HG02759 (cell line): ENCODE measurements around the gene SLC44A3.

Experiments
- ATAC-seq: cut with Tn5 transposase; IDR thresholded peaks from one replicate; pipeline ENCODE4 v1.9.1; 2021; ENCODE audit warnings: mild to moderate bottlenecking, moderate library complexity; ENCODE audit not compliant: unreplicated experiment

The SLC44A3 gene

DNA sequence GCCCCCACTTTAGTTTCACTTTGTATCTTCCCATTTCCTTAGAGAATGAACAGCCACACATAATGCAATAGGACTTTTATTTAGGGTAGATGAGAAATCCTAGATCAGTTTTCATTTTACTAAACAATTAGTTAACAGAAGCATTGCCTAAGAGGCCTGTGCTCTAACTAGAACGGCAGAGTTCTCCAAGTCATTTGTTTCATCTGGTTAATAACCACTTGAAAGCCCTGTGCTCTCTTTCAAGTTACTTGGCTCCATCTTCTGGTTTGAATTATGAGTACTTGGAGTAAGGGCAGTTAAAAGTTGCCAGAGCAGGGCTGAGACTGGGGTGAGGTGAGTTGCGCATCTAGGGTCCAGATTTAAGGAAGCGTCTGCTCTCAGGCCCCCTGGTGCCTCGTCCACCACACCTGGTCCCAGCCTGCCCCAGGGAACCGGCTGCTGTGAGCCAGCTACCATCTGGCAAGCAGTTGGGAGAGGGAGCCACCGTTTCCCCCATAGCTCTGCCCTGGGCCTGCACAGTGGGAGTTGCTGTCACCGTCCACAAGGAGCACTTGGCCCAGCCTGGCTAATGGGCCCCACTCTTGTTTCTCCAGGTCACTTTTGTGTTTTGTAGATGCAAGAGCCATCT, 18.1 kb upstream of the SLC44A3 start:
- ATAC-seq: peak; percentile 79

DNA sequence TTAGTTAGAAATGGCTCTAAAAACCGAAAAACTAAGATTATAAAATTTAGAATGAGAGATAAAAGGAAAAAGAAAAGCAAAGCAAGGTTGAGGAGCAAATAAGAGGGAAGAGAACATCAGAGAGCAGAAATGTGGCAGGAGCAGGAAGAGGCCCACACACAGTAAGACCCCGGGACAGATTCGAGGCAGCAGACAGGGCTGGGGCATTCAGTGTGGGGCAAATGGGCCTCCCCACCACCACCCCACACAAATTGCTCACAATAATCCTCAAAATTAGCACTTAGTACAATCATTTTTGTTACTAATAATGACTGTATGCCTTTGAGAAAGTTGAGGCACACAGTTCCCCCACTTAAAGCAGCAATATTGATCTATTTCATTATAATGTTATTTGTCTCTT, 17.1 kb upstream of the SLC44A3 start:
- ATAC-seq: no peak

DNA sequence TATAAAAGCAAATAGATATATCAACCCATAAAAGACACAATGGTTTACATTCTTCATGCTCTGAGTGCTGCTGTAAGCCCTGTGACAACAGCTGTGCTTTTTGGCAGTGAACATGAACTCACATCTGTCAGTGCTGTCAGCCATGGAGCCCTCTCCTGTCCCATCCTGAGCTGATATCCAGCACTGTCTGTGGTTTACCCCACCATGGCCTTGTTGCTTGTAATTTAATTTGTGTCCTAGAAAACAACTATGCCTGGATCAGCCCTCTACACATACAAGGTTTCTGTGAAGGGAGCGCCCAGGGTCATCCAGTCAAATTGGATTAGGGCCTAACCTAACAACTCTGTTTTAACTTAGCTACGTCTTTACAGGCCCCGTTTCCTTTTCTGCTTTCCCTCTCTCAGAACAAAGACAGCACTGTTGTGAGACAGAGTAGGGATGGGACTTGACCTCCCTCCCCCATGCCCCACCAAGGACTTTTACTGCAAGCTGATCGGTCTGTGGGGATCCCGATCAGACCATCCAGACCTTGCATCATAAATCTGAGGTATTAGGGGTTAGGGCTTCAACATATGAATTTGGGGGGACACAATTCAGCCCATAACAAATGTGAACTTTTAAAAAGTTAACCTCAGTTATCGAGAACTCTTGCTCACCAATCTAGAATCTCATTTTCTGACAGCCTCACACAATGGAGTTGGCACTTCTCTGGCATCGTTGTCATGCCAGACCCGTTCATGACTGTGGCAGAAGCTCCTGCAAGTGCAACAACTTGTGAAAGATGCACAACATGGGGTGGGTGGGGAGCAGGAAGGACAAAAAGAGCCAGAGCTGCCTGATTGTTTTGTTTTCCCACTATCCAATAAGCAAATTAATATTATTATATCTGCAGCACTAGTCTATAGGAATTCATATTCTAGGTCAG, 16.4 kb upstream of the SLC44A3 start:
- no peak for ATAC-seq

DNA sequence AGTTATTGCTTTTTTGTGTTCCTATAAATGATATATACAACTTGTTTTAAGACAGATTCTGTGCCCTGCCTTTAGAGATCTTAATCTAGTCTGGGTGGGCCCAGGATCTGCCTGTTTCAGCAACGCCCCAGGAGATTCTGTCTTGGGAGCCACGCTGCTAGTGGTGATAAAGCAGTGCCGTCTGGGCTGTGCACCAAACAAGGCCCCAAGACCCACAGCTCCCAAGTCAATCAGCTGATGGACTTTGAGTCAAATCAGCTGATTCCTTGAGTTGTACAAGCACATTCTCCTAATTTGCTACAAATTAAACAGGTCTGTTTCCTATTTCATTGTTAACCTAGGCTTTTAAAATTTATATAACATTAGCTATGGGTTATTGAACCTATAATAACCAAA, 15.7 kb upstream of the SLC44A3 start:
- no peak for ATAC-seq

DNA sequence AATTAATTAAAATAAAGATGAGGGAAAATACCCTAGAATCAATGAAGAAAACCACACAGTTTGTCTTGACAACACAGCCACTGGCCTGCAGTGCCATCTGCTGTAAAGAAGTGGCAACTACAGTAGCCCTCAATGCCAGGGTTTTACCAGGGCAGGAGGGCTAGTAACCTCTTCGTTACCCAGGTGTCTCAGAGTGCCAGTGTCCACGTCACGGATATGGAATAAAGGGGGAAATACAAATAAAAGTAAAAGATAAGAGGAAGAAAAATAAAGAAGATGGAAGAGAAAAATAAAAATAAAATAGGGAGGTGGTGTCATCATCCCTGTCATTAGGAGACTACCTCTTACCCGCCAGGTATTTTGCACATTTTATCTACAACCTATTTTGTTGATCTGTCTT, 14.2 kb upstream of the SLC44A3 start:
- peak; percentile 53 for ATAC-seq

DNA sequence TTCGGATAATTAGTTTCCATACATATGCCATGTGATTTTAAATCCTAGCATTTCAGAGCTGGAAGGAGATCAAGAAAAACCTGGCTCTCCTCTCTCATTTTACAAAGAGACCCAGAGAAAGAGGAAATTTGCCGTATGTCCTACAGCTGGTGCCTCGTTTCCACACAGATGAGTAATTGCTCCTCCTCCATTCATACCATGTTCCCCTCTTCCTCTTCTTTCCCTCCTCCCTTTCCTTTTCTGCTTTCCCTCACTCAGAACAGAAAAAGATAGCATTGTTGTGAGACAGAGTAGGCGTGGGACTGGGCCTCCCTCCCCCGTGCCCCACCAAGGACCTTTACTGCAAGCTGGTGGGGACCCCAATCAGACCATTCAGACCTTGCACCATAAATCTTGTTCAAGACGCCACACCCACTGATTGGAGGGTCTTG, 13.7 kb upstream of the SLC44A3 start:
- ATAC-seq: no peak

DNA sequence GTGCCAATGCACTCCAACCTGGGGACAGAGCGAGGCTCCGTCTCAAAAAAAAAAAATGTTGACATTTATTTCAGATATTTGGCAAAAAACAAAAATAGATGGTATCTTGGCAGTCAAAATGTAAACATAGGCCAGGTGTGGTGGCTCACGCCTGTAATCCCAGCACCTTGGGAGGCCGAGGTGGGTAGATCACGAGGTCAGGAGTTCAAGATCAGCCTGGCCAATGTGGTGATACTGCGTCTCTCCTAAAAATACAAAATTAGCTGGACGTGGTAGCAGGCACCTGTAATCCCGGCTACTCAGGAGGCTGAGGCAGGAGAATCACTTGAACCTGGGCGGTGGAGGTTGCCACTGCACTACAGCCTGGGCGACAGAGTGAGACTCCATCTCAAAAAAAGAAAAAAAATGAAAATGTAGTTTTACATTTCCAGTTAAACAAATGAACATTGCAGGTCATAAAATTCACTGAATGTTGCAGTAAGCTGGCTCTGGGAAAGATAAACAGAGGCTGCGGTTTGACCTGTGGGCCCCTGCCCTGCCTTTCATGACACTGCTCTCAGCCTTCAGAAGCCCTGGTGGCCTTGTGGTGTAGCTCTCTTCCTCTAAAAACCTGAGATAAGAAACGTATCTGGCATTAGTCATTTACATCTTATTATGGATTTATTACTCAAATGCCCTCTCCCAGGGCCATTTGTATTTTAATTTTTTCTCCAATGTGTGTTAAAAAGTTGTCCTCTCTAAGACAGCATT, 12.2 kb upstream of the SLC44A3 start:
- ATAC-seq: no peak

DNA sequence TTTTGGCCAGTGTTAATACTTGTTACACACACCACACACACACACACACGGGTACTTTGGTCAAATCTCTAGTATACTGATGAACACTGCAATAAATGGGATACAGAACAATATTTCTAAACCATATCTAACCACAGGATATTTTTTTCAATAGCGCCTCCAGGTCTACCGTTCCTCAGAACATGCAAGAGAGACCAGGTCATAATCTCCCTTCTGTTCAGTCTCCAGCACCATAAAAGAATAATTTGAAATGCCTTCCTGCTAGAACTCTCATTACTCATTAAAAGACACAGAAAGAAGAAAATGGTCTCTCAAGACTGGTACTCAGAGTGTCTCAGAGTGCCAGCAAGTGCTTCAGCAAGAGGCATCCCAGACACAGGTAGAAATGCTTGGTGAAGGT, 11.5 kb upstream of the SLC44A3 start:
- no peak for ATAC-seq

DNA sequence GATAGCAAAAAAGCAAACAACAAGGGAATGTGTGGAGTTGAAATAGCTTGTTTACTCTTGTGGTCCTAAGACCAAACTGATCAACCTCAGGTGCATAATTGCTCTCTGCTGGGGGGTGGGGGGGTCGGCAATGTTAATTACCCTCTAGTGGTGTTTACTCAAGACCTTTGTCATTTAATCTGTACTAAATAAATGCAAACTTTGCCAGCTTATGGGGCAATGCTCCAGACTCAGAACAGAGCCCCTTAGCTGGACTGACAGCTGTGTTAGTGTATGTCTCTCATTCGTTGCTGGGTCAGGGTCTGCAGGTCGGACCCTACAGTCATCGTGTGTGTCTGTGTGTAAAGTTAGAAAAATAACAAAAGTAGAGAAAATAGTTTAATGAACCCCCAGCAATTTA, 7.2 kb upstream of the SLC44A3 start:
- ATAC-seq: no peak

DNA sequence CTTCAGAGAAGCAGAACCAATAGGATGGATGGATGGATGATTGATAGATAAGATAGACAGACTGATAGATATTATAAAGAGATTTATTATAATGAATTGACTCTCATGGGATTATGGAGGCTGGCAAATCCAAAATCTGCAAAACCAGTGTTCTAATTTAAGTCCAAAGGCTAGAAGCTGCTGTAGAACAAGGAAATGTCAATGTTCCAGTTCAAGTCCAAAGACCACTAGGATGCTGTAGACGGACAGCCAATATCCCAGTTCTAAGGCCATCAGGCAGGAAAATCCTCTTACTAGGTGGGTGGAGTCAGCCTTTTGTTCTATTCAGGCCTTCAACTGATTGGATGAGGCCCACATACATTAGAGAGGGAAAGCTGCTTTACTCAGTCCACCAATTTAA, 4.1 kb upstream of the SLC44A3 start:
- no peak for ATAC-seq

DNA sequence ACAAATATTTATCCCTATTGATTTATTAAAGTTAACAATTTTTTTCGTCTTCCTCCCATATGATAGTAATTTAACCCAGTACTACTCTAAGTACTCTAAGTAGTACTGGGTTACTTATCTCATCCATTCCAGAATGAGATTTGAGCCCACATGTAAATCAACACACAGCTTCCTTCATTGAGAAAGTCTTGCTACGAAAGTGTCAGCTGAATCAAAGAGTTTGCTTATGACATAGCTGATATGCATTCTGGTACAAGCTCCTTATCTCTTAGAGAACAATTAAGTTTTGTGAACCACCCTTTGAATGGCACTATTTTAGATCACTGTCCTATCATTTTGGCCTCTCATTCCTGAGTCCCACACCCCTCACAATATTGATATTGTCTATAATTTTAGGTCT, 2.4 kb upstream of the SLC44A3 start:
- ATAC-seq: no peak

DNA sequence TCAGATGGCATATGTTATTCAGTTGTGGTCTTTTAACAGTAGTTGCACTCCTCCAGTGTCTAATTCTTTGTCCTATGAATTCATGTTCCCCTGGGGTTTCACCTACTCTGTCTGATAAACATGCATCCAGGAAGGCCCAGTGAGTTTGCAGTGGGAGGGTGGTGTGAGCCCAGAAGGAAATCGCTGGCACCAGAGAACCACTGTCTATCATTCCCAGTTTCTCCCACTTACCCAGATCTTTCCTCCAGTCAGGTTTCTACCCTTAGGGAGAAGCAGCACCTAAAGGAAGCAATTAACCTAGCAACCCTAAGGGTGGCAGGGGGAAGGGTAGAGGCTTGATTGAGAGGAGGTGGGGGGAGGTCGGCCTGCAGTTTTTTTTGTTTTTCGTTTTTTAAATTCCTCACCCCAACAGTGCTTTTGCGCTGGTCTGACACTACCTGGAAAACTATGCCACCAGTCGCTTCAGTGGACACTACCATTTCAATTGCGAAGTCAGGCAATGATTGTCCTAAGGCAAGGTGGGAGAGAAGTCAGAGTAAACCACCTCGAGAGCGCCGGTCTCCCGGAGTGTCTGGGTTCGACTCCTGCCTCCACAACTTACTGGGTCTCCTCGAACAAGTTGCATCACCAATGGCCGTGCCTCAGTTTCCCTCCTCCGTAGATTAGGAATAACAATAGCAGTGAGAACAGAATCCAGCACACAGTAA, 766 bp upstream of the SLC44A3 start:
- ATAC-seq: no peak

DNA sequence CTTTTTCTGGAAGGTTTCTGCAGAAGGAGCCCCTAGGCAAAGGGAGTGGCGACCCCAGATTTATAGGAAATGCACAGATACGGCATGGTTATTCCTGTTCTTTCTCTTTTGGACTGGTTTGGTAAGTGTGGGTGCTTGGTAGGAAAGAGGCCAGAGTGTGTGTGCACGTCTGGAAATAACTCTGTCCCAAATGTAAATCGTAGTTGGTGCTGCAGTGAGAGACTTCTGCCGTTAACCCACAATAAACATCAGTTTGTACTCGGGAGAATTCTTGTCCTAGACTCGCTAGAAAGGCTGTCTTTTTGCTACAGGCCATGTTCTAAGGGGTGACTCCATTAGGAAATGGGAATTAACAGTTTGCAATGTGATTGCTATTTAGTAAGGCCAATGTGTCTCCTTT, 779 bp downstream of the SLC44A3 start:
- no peak for ATAC-seq

DNA sequence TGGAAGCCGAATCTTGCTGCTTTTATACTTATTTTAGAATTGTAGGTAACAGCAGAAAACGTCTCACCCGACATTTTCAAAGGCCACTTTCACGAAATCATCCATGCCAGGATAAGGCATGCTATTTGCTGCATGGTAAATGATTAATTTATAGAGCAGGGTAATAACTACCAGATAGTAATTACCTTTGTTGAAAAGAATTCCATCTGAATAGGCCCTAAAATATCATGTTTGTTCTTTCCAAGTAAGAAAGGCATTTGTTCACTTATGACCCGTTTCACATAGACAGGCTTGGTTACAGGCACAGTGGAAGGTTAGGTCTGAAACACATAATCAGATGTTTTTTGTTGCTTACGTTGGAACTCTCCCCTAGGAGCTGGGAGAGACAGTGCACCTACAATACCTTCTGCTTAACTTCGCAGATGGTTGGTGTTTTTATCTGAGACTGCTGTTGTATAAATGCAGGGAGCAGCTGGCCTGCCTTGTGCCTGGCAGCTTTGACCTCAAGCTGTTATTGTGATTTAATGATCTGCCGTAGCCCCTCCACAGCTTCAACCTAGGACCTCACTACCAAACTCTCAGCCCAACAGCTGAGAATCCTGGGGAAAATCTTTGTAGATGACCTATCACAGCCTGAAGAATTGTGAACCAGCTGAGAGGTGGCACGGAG, 1.6 kb downstream of the SLC44A3 start:
- ATAC-seq: no peak

DNA sequence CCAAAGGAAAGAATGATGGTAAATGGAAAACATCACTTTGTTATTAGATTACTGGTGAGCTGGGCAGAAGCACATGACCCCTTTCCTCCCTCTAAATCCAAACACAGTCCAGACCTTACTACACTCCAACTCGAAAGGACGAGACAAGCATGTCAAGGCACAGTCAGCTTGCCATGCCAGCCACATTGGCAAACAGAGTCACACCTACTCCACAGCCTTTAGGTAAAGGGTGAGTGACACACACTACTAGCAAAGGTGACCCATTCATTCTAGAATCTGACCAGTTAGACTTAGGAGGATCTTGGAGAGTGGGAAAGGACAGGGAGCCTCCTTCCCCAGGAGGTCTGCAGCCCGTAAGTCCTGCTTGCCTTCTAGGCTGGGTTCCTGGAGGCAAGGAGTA, 3.0 kb downstream of the SLC44A3 start:
- ATAC-seq: no peak

DNA sequence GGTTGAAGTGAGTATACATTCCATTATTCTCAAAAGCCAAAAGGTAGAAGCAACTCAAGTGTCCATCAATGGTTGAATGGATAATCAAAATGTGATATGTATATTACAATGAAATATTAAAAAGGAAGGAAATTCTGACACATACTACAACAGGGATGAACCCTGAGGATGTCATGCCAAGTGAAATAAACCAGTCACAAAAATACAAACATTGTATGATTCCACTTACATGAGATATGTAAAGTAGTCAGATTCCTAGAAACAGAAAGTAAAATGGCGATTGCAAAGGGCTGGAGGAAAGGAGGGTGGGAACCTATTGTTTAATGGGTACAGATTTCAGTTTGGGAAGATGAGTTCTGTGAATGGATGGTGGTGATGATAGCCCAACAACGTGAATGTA, 5.8 kb downstream of the SLC44A3 start:
- ATAC-seq: no peak

DNA sequence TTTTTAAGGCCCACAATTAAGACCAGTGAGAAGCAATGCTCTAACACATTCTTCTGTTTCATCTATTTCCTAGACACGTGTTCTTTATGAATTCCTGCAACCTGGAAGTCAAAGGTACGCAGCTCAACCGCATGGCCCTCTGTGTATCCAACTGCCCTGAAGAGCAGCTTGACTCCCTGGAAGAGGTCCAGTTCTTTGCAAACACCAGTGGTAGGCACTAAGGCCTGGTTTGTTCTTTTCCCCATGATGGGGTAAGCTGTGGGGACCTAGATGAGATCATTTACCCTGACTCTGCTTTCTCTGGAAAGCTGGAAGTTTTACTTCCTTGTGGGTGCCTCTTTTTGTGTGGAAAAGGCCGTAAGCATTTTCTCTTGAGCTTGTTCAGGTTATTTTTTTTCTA, 7.3 kb downstream of the SLC44A3 start:
- ATAC-seq: no peak

DNA sequence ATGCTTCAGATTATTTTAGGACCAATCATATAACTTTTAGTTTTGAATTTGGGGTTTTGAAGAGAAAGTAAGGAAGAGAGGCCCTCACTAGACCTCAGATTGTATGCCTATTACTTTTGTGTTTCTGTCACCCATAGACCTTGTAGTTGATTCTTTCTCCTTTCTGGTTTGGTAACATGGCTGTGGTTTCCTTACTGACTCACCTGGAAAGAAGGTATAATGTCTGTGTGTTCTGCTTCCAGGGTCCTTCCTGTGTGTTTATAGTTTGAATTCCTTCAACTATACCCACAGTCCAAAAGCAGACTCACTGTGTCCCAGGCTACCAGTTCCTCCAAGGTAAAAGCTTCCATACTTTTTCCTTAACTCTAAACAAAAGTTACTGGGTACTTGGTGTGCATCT, 8.1 kb downstream of the SLC44A3 start:
- no peak for ATAC-seq

DNA sequence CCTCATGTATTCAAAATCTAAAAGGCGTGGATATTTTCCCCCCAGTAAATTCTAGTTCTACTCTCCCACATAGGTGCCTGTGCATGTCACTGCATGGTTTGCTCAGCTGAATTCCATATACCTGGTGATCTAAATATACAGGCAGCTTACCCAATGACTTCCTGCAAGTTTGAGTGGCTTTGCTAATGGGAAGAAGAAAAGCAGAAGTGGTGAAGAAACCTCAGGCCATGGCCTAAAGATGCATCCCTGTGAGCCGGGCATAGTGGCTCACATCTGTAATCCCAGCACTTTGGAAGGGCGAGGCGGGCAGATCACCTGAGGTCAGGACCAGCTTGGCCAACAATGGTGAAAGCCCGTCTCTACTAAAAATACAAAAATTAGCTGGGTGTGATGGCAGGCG, 11.5 kb downstream of the SLC44A3 start:
- ATAC-seq: no peak

DNA sequence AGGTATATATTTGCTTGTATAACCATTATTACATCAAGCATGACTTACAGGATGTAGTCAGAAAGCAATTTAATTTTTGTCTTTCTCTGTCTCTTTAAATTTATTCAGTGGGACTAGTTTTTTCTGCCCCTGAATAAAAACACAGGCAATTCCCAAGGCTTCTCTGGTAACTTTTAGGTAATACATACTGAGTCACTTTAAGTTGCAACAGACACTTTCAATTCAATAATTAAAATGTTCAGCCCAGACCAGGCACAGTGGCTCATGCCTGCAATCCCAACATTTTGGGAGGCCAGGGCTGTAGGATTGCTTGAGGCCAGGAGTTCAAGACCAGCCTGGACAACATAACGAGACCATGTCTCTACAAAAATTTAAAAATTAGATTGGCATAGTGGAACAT, 12.3 kb downstream of the SLC44A3 start:
- ATAC-seq: no peak
